ENCODE results near the gene GPATCH2. TPM values are rescaled to one million over a fixed set of nuclear protein-coding genes. Genes with fewer than 3 reads are reported as not detected.

Gene GPATCH2
- total and polyA plus RNA-seq, 12 donors = 2.3 to 10.6 (median 7.3) TPM

DNA sequence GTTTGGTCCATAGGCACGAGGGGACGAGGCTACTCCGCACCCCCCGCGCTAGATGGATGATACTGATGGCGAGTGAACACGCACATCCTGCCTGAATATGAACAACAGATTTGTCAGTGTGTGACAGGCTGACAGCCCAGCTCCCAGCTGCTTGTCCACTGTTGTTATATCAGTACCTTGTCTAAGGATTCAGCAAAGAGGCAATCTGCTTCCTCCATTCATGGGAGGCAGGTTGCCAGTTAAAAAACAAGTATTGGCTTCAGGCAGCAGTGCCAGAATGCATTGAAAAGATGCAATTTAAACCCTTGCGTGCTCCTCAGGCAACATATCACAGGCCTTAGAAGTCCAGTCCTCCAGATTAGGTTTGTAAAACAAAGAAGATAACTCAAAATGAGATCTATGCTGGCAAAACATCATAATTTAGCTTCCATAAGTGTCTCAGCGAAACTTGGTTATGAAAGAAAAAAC is 223.3 kb downstream of the GPATCH2 start:
- Histone ChIP-seq H3K36me3 (no peaks in the 10 kb centered on the region), H3K9me3 (no peaks in the 10 kb centered on the region), H3K4me1 (no peaks in the 10 kb centered on the region), H3K4me3 (peak overlapping the region in 5 of 10 donors; percentile 2 to 23 (median 9)), H3K27me3 (no peaks in the 10 kb centered on the region), H3K27ac (peak overlapping the region in 1 of 10 donors; percentile 22)
- intact Hi-C loops (cut with DNase I) = no loop called here
- WGBS, 2 donors = 69 to 72% methylated on average over 9 of the region's 9 CpGs
- TF ChIP-seq, protein P1, sequence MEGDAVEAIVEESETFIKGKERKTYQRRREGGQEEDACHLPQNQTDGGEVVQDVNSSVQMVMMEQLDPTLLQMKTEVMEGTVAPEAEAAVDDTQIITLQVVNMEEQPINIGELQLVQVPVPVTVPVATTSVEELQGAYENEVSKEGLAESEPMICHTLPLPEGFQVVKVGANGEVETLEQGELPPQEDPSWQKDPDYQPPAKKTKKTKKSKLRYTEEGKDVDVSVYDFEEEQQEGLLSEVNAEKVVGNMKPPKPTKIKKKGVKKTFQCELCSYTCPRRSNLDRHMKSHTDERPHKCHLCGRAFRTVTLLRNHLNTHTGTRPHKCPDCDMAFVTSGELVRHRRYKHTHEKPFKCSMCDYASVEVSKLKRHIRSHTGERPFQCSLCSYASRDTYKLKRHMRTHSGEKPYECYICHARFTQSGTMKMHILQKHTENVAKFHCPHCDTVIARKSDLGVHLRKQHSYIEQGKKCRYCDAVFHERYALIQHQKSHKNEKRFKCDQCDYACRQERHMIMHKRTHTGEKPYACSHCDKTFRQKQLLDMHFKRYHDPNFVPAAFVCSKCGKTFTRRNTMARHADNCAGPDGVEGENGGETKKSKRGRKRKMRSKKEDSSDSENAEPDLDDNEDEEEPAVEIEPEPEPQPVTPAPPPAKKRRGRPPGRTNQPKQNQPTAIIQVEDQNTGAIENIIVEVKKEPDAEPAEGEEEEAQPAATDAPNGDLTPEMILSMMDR (IDR thresholded peaks at IDR 0.05) = no peak
- ATAC-seq = no peak
- no peak for DNase-seq

DNA sequence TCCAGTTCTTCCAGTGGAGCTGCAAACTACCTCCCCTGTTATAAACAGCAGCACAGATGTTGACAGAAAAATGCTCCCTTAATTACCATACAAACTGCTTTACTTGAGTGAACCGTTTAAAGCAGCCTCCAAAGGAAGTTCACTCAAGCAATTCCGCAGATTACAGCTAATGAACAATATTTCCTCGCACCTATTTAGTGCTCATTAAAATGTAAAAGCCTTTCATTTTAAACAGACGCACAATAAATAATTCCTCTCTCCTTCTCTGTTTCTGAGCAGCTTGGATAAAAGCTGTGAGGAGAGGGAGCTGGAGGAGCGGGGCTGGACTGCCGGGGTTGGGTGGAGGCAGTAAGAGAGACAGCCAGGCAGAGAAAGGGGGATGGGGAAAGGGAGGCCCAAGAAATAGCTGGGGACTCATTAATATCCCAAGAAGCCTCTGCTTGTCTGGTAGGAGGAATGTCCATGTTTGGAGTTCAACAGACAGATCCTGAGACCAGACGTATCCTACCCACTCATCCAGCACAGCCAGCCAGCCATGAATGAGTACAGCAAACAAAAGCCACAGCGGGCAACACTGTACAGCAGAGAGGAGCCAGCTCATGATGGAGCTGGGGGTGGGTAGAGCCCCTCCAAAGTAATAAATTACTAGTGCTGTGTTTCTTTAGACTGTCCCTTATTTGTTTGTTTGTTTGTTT is 227.7 kb downstream of the GPATCH2 start:
- intact Hi-C loops (cut with DNase I) = no loop called here
- H3K27me3 ChIP-seq = no peaks in the 10 kb centered on the region
- H3K4me1 ChIP-seq = no peaks in the 10 kb centered on the region
- DNase-seq (no peak), ATAC-seq (no peak)
- H3K4me3 ChIP-seq = no peak overlapping the region
- no peaks in the 10 kb centered on the region for H3K9me3 ChIP-seq
- no peaks in the 10 kb centered on the region for H3K36me3 ChIP-seq
- 78 to 85% methylated on average over 8 of the region's 8 CpGs for WGBS, 2 donors
- no peak overlapping the region for H3K27ac ChIP-seq
- TF ChIP-seq, protein P1 (IDR thresholded peaks at IDR 0.05) = no peak

DNA sequence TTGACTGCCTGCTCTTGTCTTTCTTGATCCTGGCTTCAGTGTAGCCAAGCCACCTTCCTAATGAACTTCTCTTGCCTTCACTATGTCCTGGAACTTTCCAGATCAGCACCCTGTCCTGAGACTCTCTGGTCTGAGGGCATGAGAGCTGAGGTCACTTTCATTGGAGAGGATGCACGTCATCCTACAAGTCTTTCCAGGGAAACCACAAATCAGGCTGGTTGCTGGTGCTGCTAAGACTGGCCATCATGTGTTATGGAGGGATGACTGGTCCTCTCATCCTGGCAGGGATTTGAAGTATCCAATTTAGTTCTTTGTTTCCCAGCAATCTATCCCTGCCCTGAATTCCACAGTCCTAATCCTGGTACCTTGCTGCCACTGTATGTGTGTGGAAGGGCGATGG is 228.6 kb downstream of the GPATCH2 start:
- H3K4me1 ChIP-seq = no peaks in the 10 kb centered on the region
- no peaks in the 10 kb centered on the region for H3K9me3 ChIP-seq
- DNase-seq = no peak
- TF ChIP-seq, protein P1 (IDR thresholded peaks at IDR 0.05) = no peak
- intact Hi-C loops (cut with DNase I) = no loop called here
- no peaks in the 10 kb centered on the region for H3K36me3 ChIP-seq
- 79 to 84% methylated on average over 2 of the region's 2 CpGs for WGBS, 2 donors
- H3K27me3 ChIP-seq = no peaks in the 10 kb centered on the region
- no peak overlapping the region for H3K4me3 ChIP-seq
- H3K27ac ChIP-seq = no peak overlapping the region
- no peak for ATAC-seq

DNA sequence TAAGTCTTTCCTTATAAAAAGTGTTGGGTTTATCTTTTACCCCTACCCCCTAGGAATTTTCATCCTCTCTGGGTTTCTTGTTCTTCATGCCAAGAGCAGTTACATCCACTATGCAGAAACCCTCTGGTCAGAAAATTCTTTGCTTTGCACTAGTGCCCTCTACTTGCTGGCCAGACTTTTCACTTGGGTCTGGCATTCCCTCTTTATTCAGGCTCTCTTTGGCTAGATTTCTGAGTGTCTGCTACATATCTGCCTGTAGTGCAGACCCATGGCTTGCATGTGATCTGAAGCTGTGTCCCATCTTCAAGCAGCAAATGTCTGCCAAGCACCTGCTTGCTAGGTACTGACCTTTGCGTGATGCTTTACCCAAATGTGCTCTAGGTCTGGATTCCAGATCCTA is 237.0 kb downstream of the GPATCH2 start:
- intact Hi-C loops (cut with DNase I) = no loop called here
- H3K9me3 ChIP-seq = no peaks in the 10 kb centered on the region
- no peak overlapping the region for H3K27ac ChIP-seq
- H3K4me1 ChIP-seq = no peaks in the 10 kb centered on the region
- H3K4me3 ChIP-seq = no peak overlapping the region
- no peaks in the 10 kb centered on the region for H3K27me3 ChIP-seq
- DNase-seq = no peak
- H3K36me3 ChIP-seq = no peaks in the 10 kb centered on the region
- peak in 3 of 8 donors; percentile 28 to 51 (median 39) for ATAC-seq
- 58 to 67% methylated on average over 1 of the region's 1 CpG for WGBS, 2 donors
- TF ChIP-seq, protein P1 (IDR thresholded peaks at IDR 0.05) = peak in 4 of 9 donors; percentile 15 to 41 (median 38)

Data from heart right ventricle (tissue), 16 donors.